ENCODE measurements around the gene GPR52. TPM values are rescaled to one million over a fixed set of nuclear protein-coding genes. Genes with fewer than 3 reads are reported as not detected.

Gene GPR52
- total RNA-seq, 1 donor from 2014 or later, result 0.56 TPM

DNA sequence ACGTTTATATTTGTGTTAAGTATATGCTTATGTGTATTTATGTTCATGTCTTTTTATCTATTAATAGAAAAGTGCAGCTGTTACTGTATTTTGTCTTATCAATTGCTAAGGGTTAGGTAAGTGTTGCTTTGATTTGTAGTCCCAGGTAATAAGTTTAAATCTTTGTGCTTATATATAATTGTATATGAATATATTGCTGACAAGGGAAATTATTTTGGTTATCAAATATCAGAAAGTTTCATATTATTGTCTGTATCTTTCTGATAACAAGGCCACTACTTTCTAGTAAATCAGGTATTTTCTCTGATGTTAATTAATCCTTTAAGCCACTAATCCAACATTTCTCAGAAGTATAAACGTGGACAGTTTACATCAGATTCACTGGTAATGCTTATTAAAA lies 21.3 kb downstream of the GPR52 start:
- no peak for ATAC-seq

- no peak for ATAC-seq
Observed at GRCh38 chr1:174469687-174470086, 21.9 kb downstream of the GPR52 start.

DNA sequence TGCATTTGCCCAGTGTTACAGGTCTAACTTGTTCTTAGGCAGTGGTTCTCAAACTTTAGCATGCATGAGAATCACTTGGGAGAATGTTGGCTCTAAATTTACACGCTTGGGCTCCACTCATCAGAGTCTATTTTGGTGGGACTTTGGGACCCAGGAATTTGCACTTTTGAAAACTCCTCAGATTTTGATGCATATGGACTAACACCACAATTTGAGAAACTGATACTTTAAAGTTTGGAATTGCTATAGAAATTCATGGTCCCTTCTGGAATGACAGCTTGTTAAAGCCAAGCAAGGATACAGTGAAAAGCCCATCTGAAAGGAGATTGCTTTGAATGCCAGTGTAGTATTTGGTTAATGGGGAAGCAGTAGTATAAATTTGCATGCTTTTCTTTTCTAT lies 31.5 kb downstream of the GPR52 start:
- ATAC-seq, result no peak

- no peak for ATAC-seq
Observed at GRCh38 chr1:174480324-174480723, 32.6 kb downstream of the GPR52 start.

- ATAC-seq, result no peak
Observed at GRCh38 chr1:174491606-174492005, 43.8 kb downstream of the GPR52 start.

GRCh38 chr1:174497478-174497877 lies 49.7 kb downstream of the GPR52 start:
- ATAC-seq, result no peak
